Caki2 (cell line): ENCODE measurements around the gene USP8. TPM values are rescaled to one million over a fixed set of nuclear protein-coding genes. Genes with fewer than 3 reads are reported as not detected.
"Not testable (repeated sequence)": the region's sequence is repeated elsewhere in the genome, so short reads cannot be mapped to it uniquely, and the experiment has no call there.

Experiments used
- DNase-seq: peaks from one replicate; pipeline ENCODE4 v3.0.0-alpha.2; 2015; ENCODE audit warnings: low read depth
- in situ Hi-C: cut with HindIII; loops from 2 replicates; pipeline ENCODE4 v1.10.0; 2016; ENCODE audit warnings: low sequenced_read_pairs, low pct_unique_long_range_greater_than_20kb, mixed read lengths
- total RNA-seq: library from RNA; depleted of rRNA; stranded (reverse); fragments of >200 nt; shearing (Covaris generic); gene quantifications from 2 replicates; pipeline ENCODE4 v1.2.3, GENCODE V29; 2014; ENCODE audit warnings: low replicate concordance

Gene USP8
- total RNA-seq, 1 experiment from 2014 or later = 34.2 TPM

- DNase-seq, in situ Hi-C loops: not testable (repeated sequence)
Measured at GRCh38 chr15:50505656-50506055, 81.5 kb downstream of the USP8 start.

GRCh38 chr15:50506121-50506520, 81.9 kb downstream of the USP8 start:
- no peak for DNase-seq
- in situ Hi-C loops = no loop called here

DNA sequence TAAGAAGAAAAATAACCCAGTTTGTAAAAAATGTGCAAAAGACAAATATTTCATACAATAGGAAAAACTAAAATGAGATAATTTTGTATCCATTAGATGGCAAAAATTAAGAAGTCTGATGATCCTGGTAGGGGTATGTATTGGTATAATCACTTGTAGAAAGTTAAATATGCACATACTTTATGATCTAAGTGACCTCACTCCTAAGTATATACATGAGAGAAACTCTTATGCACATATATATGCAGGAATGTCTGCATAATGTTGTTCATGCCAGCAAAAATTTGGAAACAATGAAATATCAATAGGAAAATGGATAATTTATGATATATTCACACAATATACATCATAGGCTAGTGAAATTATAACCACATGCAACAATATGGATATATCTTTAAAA, 88.8 kb downstream of the USP8 start:
- in situ Hi-C loops = no loop called here
- DNase-seq = no peak

- DNase-seq = no peak
- in situ Hi-C loops = no loop called here
Measured at GRCh38 chr15:50519740-50520425, 95.7 kb downstream of the USP8 start.

DNA sequence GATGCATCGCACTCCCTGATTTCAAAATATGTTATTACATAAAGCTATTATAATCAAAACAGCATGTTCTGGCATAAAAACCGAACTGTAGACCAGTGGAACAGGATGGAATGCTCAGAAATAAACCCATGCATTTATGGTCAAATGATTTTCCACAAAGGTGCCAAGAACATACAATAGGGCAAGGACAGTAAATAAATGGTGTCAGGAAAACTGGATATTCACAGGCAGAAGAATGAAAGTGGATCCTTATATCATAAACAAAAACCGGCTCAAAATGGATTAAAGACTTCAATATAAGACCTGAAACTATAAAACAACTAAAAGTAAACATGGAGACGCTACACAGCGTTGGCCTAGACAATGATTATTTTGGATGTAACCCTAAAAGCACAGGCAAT, 99.6 kb downstream of the USP8 start:
- in situ Hi-C loops = no loop called here
- DNase-seq = no peak

DNA sequence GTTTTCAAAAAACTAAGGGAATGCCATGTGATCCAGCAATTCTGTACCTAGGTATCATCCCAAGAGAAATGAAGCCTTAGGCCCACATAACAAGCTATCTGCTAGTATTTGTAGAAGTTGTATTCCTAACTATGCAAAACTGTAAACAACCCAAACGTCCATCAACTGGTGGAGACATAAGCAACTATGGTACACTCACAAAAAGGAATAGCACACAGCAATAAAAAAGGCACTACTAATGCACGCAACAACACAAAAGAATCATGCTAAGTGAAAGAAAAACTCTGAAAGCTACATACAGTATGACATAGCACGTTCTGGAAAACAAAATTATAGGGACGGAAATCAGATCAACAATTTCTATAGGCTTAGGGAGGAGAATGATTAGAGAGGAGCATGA, 107.0 kb downstream of the USP8 start:
- in situ Hi-C loops = no loop called here
- no peak for DNase-seq

- DNase-seq = no peak
- in situ Hi-C loops = no loop called here
Measured at GRCh38 chr15:50531766-50532165, 107.6 kb downstream of the USP8 start.

- no peak for DNase-seq
- in situ Hi-C loops = no loop called here
Measured at GRCh38 chr15:50542887-50543210, 118.6 kb downstream of the USP8 start.

DNA sequence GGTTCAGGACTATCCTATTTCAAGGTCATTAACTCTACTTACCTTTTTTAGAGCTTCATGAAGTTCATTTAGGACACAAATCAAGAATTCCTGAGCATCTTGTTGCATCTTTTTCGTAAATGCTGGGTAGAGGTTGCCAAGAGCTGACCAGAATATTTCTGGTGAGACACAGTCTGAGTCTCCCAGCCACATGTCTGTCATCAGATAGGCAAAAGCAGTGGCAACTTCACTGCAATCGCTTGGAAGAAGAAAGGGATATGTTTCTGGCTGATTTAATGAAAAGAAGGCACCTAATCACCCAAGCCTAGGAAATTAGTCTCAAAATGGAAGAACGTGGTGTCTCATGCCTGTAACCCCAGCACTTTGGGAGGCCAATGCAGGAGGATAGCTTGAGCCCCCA, 119.4 kb downstream of the USP8 start:
- no peak for DNase-seq
- in situ Hi-C loops = no loop called here

GRCh38 chr15:50544368-50544767, 120.2 kb downstream of the USP8 start:
- in situ Hi-C loops = no loop called here
- no peak for DNase-seq

DNA sequence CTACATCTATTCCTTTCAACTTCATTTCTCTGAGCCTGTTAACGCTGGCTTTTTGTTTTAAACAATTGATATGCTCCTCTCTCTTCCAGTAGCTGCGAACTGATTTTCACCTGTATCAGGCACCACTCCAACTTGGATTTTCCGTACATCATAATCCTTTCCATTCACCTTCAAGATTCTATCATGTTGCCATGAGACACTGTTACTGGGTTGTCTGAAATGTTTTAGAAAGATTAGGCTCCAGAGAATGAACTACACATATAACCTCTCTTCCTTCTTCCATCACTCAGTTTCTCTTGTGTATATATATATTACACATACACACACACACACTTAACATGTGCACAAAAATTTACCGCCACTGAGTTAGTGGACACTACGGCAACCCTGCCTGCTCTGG, 122.4 kb downstream of the USP8 start, which contains the start of gene USP50:
USP50 (minus strand) TSS at position 101 of the 400 bp plus-strand sequence. CDS start 141 bp downstream, outside the sequence.
- in situ Hi-C loops = no loop called here
- DNase-seq = no peak

DNA sequence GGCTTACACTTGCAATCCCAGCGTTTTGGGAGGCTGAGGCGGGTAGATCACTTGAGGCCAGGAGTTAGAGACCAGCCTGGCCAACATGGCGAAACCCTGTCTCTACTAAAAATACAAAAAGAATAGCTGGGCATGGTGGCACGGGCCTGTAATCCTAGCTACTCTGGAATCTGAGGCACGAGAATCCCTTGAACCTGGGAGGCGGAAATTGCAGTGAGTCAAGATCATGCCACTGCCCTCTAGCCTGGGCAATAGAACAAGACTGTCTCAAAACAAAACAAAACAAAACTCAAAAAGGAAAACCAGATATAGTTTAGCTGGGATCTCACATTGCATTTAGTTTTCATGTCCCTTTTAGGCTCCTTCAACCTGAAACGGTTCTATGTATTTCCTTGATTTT, 125.1 kb downstream of the USP8 start:
- DNase-seq = no peak
- in situ Hi-C loops = no loop called here

GRCh38 chr15:50552238-50552637, 128.0 kb downstream of the USP8 start:
- no peak for DNase-seq
- in situ Hi-C loops = no loop called here

GRCh38 chr15:50556642-50557371, 132.6 kb downstream of the USP8 start:
- in situ Hi-C loops = no loop called here
- no peak for DNase-seq

DNA sequence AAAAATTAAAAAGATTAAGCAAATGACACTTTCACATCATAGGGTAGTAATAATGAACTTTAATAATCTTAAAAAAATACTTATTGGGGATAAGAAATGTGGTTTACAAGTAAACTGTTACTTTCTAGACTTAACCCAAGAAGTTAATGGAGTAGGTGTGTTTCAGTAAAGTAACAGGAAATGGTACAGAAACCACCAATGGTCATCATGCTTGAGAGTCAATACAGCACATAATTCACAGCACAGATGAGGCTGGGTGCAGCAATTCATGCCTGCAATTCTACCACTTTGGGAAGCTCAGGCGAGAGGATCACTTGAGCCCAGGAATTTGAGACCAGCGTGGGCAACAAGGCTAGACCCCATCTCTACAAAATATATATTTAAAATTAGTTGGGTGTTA, 133.8 kb downstream of the USP8 start:
- in situ Hi-C loops = no loop called here
- no peak for DNase-seq

DNA sequence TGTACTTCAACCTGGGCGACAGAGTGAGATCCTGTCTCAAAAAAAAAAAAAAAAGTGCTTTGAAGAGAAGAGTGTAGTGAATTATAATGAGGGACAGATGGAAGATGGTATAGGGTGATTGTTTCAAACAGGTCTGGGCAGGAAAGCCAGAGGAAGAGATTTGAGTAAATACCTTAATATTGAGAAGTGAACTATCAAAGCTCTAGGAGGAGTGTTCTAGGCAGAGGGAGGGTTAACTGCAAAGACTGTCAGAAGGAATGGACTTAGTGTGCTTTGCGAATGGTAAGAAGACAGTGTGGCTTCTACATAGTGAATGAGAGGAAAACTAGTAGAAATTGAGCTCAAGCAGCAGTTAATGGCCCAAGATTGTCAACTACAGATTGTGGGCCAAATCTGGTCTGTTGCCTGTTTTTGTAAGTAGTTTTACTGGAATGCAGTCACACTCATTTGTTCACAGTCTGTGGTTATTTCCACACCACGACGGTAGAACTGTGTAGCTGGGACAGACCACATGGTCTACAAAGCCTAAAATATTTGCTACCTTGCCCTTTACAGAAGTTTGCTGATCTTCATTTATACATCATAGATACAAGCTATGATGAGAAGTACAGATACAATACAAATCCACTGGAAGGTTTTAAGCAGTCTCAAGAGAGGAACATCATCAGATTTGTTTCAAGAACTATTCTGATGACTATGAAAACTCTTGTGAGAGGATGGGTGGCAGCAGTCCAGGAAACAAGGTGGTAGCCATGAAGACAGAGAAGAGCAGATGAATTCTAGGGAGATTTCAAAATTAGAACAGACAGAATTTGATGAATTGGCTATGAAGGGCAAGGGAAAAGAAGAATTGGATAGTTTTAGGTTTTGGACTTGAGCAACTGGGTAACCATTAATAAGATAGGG, 138.8 kb downstream of the USP8 start:
- in situ Hi-C loops = no loop called here
- no peak for DNase-seq

GRCh38 chr15:50563756-50564155, 139.6 kb downstream of the USP8 start:
- DNase-seq = no peak
- in situ Hi-C loops = no loop called here
